GM23338 (cell line): Measurements from ENCODE around the gene TMEM169. TPM values are rescaled to one million over a fixed set of nuclear protein-coding genes. Genes with fewer than 3 reads are reported as not detected.

Experiments
- CREB1 ChIP-seq: fragments of 250-450 bp; sonication (Bioruptor Pico); IDR thresholded peaks from 2 replicates; pipeline ENCODE4 v1.5.0; 2020; ENCODE audit warnings: low read depth, mild to moderate bottlenecking, moderate library complexity
- ETS1 ChIP-seq: IDR thresholded peaks from 2 replicates; pipeline ENCODE4 v1.6.1; 2016; ENCODE audit warnings: antibody characterized with exemption
- EZH2 ChIP-seq: fragments of 200-600 bp; sonication (generic); IDR thresholded peaks from one replicate; pipeline ENCODE4 v1.8.0; 2017; ENCODE audit warnings: antibody characterized with exemption, mild to moderate bottlenecking, low read depth; ENCODE audit not compliant: unreplicated experiment
- EZH2phosphoT487 ChIP-seq: fragments of 200-600 bp; sonication (generic); IDR thresholded peaks from one replicate; pipeline ENCODE4 v1.8.1; 2018; ENCODE audit warnings: antibody characterized with exemption; ENCODE audit not compliant: unreplicated experiment
- POLR2AphosphoS5 ChIP-seq: IDR thresholded peaks from 2 replicates; pipeline ENCODE4 v1.6.1; 2016; ENCODE audit warnings: antibody characterized with exemption, low read depth
- REST ChIP-seq: IDR thresholded peaks from one replicate; pipeline ENCODE4 v1.6.1; 2018; ENCODE audit warnings: antibody characterized with exemption; ENCODE audit not compliant: unreplicated experiment
- STAT1 ChIP-seq: IDR thresholded peaks from one replicate; pipeline ENCODE4 v1.6.1; 2016; ENCODE audit warnings: antibody characterized with exemption; ENCODE audit not compliant: unreplicated experiment
- ZNF462 ChIP-seq: fragments of 250-450 bp; sonication (Bioruptor Pico); IDR thresholded peaks from 2 replicates; pipeline ENCODE4 v1.5.0; 2020; ENCODE audit warnings: mild to moderate bottlenecking, moderate library complexity
- polyA plus RNA-seq: library from polyadenylated mRNA; unstranded; fragments of >200 nt; fragmentation: Nextera tagmentation; extraction: Ambion mirVana; gene quantifications from 2 replicates; pipeline ENCODE4 v1.2.1, GENCODE V29; 2016
- total RNA-seq: library from RNA; depleted of rRNA; stranded (reverse); fragments of >200 nt; shearing (Covaris generic); gene quantifications from 2 replicates; pipeline ENCODE4 v1.2.3, GENCODE V29; 2014

Gene TMEM169
- total and polyA plus RNA-seq, 2 experiments from 2014 or later: 1.4 to 3.9 TPM

- TF ChIP-seq ZNF462 (CRISPR knock-in tag): no peak
- no peak for TF ChIP-seq REST
- TF ChIP-seq STAT1: no peak
- no peak for TF ChIP-seq ETS1
- no peak for TF ChIP-seq CREB1 (CRISPR knock-in tag)
- no peak for TF ChIP-seq EZH2
- no peak for TF ChIP-seq POLR2AphosphoS5
- no peak for TF ChIP-seq EZH2phosphoT487
Observed at GRCh38 chr2:216121255-216121654, 39.5 kb downstream of the TMEM169 start (continued).
